HEK293 (cell line): ENCODE data around the gene GJA3.

Experiments
- CTCF ChIA-PET: fragments of 350-600 bp; formaldehyde crosslinking; extraction: SDS; loops from one replicate; lab custom pipeline; 2021; ENCODE audit warnings: antibody characterized with exemption; lab: Yijun Ruan, JAX
- POLR2A ChIA-PET: fragments of 300-600 bp; formaldehyde crosslinking; extraction: SDS; loops from one replicate; lab custom pipeline; 2020; ENCODE audit warnings: antibody characterized with exemption, inconsistent platforms; lab: Yijun Ruan, JAX
- H3K27ac ChIP-seq: fragments of 200-500 bp; sonication (Bioruptor generic); 2 replicates; pipeline ENCODE4 v1.5.1; 2014; ENCODE audit warnings: low read depth, low read length, control low read depth, inconsistent platforms; ENCODE audit errors: extremely low read depth
- H3K36me3 ChIP-seq, 2 experiments: fragments of 200-500 bp in 1 of 2; sonication (Bioruptor generic) in 1 of 2; 1 replicate in 1 of 2; 2 replicates in 1 of 2; pipeline ENCODE4 v1.5.1; 2014 to 2017; ENCODE audit warnings: inconsistent platforms in 2 of 2, low read length in 2 of 2; ENCODE audit not compliant: control insufficient read depth in 2 of 2, insufficient read depth in 1 of 2
- H3K4me1 ChIP-seq: fragments of 200-500 bp; sonication (Bioruptor generic); 2 replicates; pipeline ENCODE4 v1.5.1; 2014; ENCODE audit warnings: mild to moderate bottlenecking, low read length, inconsistent platforms; ENCODE audit not compliant: control insufficient read depth, insufficient read depth
- H3K4me3 ChIP-seq: 2 replicates; pipeline ENCODE4 v1.5.1; 2011; ENCODE audit warnings: low read depth, mild to moderate bottlenecking, control low read depth, low read length, moderate library complexity
- H3K9me3 ChIP-seq: fragments of 200-500 bp; sonication (Bioruptor generic); 2 replicates; pipeline ENCODE4 v1.5.1; 2014; ENCODE audit warnings: low read depth, low read length, inconsistent platforms; ENCODE audit not compliant: control insufficient read depth, insufficient read depth
- FEZF1 ChIP-seq: fragments of 450-650 bp; formaldehyde crosslinking; IDR thresholded peaks from 2 replicates; pipeline ENCODE4 v1.5.1; 2016; ENCODE audit warnings: missing biosample characterization, missing genetic modification characterization
- GLI2 ChIP-seq: fragments of 450-650 bp; formaldehyde crosslinking; IDR thresholded peaks from 2 replicates; pipeline ENCODE4; 2017; ENCODE audit warnings: missing biosample characterization, missing genetic modification characterization, low read depth, borderline replicate concordance
- GLIS1 ChIP-seq: fragments of 450-650 bp; formaldehyde crosslinking; IDR thresholded peaks from 2 replicates; pipeline ENCODE4 v1.5.1; 2016; ENCODE audit warnings: missing biosample characterization, missing genetic modification characterization
- GLIS2 ChIP-seq: fragments of 450-650 bp; formaldehyde crosslinking; IDR thresholded peaks from 2 replicates; pipeline ENCODE4 v1.5.1; 2016; ENCODE audit warnings: missing biosample characterization, missing genetic modification characterization
- SCRT1 ChIP-seq: fragments of 450-650 bp; formaldehyde crosslinking; IDR thresholded peaks from 2 replicates; pipeline ENCODE4 v1.5.1; 2016; ENCODE audit warnings: missing biosample characterization, missing genetic modification characterization, borderline replicate concordance
- TRIM28 ChIP-seq: IDR thresholded peaks from 2 replicates; pipeline ENCODE4 v1.6.1; 2011; ENCODE audit warnings: low read length, control low read depth, borderline replicate concordance
- ZBTB7A ChIP-seq: fragments of 450-650 bp; formaldehyde crosslinking; IDR thresholded peaks from 2 replicates; pipeline ENCODE4 v1.5.1; 2016; ENCODE audit warnings: low read depth, missing biosample characterization, missing genetic modification characterization
- ZFHX2 ChIP-seq: fragments of 450-650 bp; formaldehyde crosslinking; conservative IDR thresholded peaks from 2 replicates; pipeline ENCODE4 v1.5.1; 2016; ENCODE audit warnings: missing biosample characterization, missing genetic modification characterization
- ZNF174 ChIP-seq: fragments of 450-650 bp; formaldehyde crosslinking; IDR thresholded peaks from 2 replicates; pipeline ENCODE4 v1.5.0; 2017; ENCODE audit warnings: missing biosample characterization, mild to moderate bottlenecking, missing genetic modification characterization
- ZNF266 ChIP-seq: fragments of 450-650 bp; formaldehyde crosslinking; IDR thresholded peaks from 2 replicates; pipeline ENCODE4 v1.5.1; 2016; ENCODE audit warnings: missing biosample characterization, missing genetic modification characterization, low read depth
- ZNF335 ChIP-seq: fragments of 450-650 bp; formaldehyde crosslinking; conservative IDR thresholded peaks from 2 replicates; pipeline ENCODE4 v1.5.1; 2016; ENCODE audit warnings: missing biosample characterization, missing genetic modification characterization
- ZNF596 ChIP-seq: fragments of 450-650 bp; IDR thresholded peaks from 2 replicates; pipeline ENCODE4 v1.5.0; 2018; ENCODE audit warnings: missing biosample characterization, mild to moderate bottlenecking, missing genetic modification characterization, moderate library complexity
- ZNF677 ChIP-seq: fragments of 450-650 bp; IDR thresholded peaks from 2 replicates; pipeline ENCODE4 v1.5.0; 2018; ENCODE audit warnings: missing biosample characterization, mild to moderate bottlenecking, missing genetic modification characterization, moderate library complexity
- ZNF830 ChIP-seq: fragments of 450-650 bp; IDR thresholded peaks from 2 replicates; pipeline ENCODE4 v1.5.0; 2018; ENCODE audit warnings: missing biosample characterization, missing genetic modification characterization, low read depth, mild to moderate bottlenecking, moderate library complexity
- ZSCAN16 ChIP-seq: fragments of 450-650 bp; formaldehyde crosslinking; IDR thresholded peaks from 2 replicates; pipeline ENCODE4 v1.5.1; 2016; ENCODE audit warnings: missing biosample characterization, missing genetic modification characterization
- TF ChIP-seq, protein P1 (sequence below): fragments of 450-650 bp; formaldehyde crosslinking; IDR thresholded peaks from 2 replicates; pipeline ENCODE4 v1.5.1; 2016; ENCODE audit warnings: missing biosample characterization, missing genetic modification characterization
- TF ChIP-seq, protein P2 (sequence below): fragments of 450-650 bp; formaldehyde crosslinking; IDR thresholded peaks from 2 replicates; pipeline ENCODE4 v1.5.1; 2016; ENCODE audit warnings: missing biosample characterization, missing genetic modification characterization, borderline replicate concordance
- TF ChIP-seq, protein P3 (sequence below): fragments of 450-650 bp; formaldehyde crosslinking; IDR thresholded peaks from 2 replicates; pipeline ENCODE4 v1.5.1; 2016; ENCODE audit warnings: missing biosample characterization, missing genetic modification characterization
- TF ChIP-seq, protein P4 (sequence below): fragments of 450-650 bp; formaldehyde crosslinking; IDR thresholded peaks from 2 replicates; pipeline ENCODE4 v1.5.1; 2016; ENCODE audit warnings: missing biosample characterization, missing genetic modification characterization

Gene GJA3

DNA sequence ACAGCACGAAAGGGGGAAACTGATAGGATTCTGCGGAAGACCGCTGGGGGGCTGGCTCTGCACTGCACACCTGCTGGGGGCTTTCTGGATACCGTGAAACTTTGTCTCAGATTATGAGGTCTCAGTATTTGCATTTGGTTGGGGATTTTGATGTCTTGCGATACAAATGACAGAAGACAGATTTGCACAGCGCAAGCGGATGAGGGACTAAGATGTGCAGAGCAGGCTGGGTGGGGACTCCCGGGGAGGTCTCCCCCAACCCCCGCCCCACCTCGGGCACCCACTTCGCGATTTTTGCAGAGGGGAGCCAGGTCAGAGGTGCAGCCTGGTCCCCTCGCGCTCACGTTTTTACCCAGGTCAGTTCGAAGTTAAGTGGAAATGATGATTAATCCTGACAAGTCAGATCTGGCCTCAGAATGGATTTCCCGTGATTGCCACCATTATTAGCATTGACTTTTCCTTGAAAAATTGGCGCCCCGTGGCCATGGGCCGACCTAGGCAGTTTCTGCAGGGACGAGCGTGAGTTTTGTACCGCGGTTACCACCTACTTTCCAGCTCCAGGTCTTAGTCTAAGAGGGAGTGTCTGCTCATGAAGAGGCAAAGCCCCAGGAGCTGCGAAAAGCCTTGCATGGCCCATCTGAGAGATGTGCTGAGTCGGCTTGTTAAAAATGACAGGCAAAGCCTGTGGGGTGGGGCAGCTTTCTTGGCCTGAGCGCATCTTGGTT is 33.2 kb upstream of the GJA3 start:
- TF ChIP-seq SCRT1 (tag by site-specific recombination) (no peak), ZFHX2 (no peak), ZNF677 (no peak), ZNF266 (tag by site-specific recombination) (no peak), GLI2 (tag by site-specific recombination) (no peak), TRIM28 (no peak), ZSCAN16 (tag by site-specific recombination) (no peak)
- TF ChIP-seq, protein P1, sequence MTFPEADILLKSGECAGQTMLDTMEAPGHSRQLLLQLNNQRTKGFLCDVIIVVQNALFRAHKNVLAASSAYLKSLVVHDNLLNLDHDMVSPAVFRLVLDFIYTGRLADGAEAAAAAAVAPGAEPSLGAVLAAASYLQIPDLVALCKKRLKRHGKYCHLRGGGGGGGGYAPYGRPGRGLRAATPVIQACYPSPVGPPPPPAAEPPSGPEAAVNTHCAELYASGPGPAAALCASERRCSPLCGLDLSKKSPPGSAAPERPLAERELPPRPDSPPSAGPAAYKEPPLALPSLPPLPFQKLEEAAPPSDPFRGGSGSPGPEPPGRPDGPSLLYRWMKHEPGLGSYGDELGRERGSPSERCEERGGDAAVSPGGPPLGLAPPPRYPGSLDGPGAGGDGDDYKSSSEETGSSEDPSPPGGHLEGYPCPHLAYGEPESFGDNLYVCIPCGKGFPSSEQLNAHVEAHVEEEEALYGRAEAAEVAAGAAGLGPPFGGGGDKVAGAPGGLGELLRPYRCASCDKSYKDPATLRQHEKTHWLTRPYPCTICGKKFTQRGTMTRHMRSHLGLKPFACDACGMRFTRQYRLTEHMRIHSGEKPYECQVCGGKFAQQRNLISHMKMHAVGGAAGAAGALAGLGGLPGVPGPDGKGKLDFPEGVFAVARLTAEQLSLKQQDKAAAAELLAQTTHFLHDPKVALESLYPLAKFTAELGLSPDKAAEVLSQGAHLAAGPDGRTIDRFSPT = no peak
- TF ChIP-seq, protein P2, sequence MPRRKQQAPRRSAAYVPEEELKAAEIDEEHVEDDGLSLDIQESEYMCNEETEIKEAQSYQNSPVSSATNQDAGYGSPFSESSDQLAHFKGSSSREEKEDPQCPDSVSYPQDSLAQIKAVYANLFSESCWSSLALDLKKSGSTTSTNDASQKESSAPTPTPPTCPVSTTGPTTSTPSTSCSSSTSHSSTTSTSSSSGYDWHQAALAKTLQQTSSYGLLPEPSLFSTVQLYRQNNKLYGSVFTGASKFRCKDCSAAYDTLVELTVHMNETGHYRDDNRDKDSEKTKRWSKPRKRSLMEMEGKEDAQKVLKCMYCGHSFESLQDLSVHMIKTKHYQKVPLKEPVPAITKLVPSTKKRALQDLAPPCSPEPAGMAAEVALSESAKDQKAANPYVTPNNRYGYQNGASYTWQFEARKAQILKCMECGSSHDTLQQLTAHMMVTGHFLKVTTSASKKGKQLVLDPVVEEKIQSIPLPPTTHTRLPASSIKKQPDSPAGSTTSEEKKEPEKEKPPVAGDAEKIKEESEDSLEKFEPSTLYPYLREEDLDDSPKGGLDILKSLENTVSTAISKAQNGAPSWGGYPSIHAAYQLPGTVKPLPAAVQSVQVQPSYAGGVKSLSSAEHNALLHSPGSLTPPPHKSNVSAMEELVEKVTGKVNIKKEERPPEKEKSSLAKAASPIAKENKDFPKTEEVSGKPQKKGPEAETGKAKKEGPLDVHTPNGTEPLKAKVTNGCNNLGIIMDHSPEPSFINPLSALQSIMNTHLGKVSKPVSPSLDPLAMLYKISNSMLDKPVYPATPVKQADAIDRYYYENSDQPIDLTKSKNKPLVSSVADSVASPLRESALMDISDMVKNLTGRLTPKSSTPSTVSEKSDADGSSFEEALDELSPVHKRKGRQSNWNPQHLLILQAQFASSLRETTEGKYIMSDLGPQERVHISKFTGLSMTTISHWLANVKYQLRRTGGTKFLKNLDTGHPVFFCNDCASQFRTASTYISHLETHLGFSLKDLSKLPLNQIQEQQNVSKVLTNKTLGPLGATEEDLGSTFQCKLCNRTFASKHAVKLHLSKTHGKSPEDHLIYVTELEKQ (tag by site-specific recombination) = no peak
- TF ChIP-seq, all 188 proteins: peak for 0
- Histone ChIP-seq H3K4me1 (no peaks in the 10 kb centered on the region), H3K36me3 (peaks cover 0 to 15% of the 10 kb centered on the region in 2 experiments; a peak in 1 of 3 replicates), H3K4me3 (no peak overlapping the region), H3K9me3 (no peaks in the 10 kb centered on the region), H3K27ac (no peak overlapping the region)
- CTCF ChIA-PET = interaction anchor here (1.2 kb wide), 1 partner anchor 11 kb away, joined by 4 read pairs; no protein-coding TSS in a partner anchor
- POLR2A ChIA-PET = no interaction called here

DNA sequence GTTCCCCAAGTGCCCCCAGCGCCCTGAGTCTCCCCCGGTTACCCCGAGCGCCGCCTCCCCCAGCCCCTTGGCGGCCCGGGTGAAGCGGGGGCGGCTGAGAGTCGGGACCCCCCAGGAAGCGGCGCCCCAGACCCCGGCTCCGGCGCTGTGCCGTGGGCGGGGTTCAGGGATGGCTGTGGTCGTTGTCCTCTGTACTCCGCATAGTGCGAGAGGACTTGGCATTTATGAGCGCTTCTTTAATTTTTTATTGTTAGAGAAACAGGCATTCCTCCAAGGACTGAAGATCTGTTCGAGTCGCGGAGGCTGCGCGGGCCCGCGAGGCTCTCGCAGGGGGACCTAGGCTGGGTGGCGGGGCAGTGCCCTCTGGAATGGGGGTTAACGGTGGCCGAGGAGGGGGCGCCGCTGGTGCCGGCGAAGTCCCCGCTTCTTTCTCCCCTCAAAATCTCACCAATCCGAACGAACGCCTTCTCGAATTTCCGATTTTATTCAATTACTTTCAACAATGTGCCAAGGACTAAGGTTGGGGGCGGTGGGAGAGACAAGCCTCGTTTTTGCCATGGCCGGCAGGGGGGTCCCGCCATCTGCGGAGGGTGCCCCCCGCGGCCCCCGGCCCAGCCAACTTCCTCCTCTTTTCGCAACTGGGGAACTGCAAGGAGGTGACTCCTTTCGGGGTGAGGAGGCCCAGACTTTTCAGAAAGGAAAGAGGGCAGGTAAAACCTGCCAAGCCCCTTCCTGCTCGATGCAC is 32.5 kb upstream of the GJA3 start:
- no peak overlapping the region for H3K27ac ChIP-seq
- TF ChIP-seq, protein P3, sequence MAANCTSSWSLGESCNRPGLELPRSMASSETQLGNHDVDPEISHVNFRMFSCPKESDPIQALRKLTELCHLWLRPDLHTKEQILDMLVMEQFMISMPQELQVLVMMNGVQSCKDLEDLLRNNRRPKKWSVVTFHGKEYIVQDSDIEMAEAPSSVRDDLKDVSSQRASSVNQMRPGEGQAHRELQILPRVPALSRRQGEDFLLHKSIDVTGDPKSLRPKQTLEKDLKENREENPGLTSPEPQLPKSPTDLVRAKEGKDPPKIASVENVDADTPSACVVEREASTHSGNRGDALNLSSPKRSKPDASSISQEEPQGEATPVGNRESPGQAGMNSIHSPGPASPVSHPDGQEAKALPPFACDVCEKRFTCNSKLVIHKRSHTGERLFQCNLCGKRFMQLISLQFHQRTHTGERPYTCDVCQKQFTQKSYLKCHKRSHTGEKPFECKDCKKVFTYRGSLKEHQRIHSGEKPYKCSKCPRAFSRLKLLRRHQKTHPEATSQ (tag by site-specific recombination) = no peak
- TF ChIP-seq, protein P4, sequence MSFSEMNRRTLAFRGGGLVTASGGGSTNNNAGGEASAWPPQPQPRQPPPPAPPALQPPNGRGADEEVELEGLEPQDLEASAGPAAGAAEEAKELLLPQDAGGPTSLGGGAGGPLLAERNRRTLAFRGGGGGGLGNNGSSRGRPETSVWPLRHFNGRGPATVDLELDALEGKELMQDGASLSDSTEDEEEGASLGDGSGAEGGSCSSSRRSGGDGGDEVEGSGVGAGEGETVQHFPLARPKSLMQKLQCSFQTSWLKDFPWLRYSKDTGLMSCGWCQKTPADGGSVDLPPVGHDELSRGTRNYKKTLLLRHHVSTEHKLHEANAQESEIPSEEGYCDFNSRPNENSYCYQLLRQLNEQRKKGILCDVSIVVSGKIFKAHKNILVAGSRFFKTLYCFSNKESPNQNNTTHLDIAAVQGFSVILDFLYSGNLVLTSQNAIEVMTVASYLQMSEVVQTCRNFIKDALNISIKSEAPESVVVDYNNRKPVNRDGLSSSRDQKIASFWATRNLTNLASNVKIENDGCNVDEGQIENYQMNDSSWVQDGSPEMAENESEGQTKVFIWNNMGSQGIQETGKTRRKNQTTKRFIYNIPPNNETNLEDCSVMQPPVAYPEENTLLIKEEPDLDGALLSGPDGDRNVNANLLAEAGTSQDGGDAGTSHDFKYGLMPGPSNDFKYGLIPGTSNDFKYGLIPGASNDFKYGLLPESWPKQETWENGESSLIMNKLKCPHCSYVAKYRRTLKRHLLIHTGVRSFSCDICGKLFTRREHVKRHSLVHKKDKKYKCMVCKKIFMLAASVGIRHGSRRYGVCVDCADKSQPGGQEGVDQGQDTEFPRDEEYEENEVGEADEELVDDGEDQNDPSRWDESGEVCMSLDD (tag by site-specific recombination) = 0 out of 2 replicates have a peak, but pooled peaks have one; percentile 64
- TF ChIP-seq ZNF830 (tag by site-specific recombination) (no peak), ZNF335 (tag by site-specific recombination) (peak; percentile 92), FEZF1 (no peak), ZNF174 (no peak), GLIS1 (tag by site-specific recombination) (peak; percentile 67), GLIS2 (peak; percentile 53), ZNF596 (no peak), ZBTB7A (tag by site-specific recombination) (no peak)
- peak overlapping the region; percentile 42 for H3K4me3 ChIP-seq
- POLR2A ChIA-PET = no interaction called here
- H3K4me1 ChIP-seq = no peaks in the 10 kb centered on the region
- peaks cover 0 to 22% of the 10 kb centered on the region in 2 experiments; a peak in 1 of 3 replicates for H3K36me3 ChIP-seq
- CTCF ChIA-PET = no interaction called here
- no peaks in the 10 kb centered on the region for H3K9me3 ChIP-seq
